ENCODE data around the gene MGST3.
"Not testable (repeated sequence)": the region's sequence is repeated elsewhere in the genome, so short reads cannot be mapped to it uniquely, and the experiment has no call there.

The MGST3 gene

GRCh38 chr1:165629848-165630628, 996 bp upstream of the MGST3 start:
- DNase-seq (ENCODE audit: low read depth) = no peak

DNA sequence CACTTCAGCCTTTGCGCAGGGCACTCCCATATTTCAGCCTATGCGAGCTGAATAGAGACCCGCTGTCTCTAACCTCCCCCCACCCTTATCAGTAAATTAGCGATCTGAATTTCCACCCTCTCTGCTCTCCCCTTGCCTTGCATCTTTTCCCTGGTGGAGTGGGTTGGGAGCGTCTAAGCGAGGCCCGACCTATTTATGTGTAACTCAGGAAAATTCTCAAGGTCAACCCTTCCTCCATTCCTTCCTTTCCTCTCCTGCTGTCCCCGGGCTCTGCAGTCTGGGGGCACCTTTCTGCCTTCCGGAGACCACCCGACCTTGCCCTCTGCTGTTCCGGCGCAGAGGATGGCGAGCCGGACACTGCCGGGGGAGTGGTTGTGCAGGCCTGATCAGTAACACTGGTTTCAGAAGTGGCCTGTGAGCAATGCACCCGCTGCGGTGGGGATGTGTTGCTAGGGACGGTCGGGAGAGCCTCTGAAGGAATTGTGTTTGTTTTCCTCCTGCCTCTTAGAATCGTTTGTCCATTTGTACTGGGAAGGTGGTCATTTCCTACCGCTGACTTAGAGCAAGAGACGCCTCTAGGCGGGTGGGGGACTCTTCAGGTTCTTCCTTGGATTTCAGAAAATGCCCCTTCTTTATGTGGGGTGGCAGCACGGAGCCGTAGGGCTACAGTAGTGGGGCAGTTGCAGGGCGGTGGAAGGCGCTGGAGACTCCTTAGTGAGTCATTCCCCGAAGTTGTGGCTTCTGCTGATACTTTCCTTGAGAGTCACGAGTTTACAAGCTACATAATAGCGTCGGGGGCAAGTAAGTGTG, 513 bp downstream of the MGST3 start:
- DNase-seq (ENCODE audit: low read depth) = peak; percentile 10

DNA sequence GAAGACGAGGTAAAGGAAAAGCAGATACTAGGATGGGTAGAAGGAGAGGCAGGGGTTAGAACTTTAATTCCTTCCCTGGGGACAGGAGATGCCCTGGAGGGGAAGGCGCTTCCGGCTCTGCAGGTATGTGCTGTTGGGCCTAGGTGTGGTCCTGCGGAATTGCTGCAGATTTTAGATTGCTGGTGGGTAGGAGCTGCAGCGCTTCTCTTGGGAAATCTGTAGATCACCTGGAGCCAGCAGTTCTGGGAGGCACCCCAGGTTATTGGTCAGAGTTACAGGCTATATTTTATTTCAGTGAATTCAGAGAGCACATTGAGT, 1.1 kb downstream of the MGST3 start:
- DNase-seq (ENCODE audit: low read depth) = no peak

- no peak for DNase-seq (ENCODE audit: low read depth)
Observed at GRCh38 chr1:165632491-165632890, 1.5 kb downstream of the MGST3 start.

DNA sequence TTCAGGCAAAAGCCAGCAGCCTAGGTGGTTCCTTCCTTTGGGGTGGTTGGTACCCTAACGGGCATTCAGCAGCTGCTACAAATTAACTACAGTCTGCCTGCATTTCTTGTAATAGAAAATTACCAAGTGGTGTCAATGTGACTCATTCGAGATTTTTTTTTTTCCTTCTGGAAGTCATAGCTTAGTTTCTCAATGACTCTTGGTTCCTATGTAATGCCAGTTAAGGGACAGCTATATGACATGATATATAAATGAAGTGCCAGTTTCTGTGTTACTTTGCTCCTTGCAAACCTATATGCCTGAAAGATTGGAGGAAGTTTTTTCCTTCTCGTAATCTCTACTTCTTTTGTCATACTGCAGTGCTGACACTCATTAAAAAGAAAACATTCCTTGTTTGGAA, 2.6 kb downstream of the MGST3 start:
- no peak for DNase-seq (ENCODE audit: low read depth)

DNA sequence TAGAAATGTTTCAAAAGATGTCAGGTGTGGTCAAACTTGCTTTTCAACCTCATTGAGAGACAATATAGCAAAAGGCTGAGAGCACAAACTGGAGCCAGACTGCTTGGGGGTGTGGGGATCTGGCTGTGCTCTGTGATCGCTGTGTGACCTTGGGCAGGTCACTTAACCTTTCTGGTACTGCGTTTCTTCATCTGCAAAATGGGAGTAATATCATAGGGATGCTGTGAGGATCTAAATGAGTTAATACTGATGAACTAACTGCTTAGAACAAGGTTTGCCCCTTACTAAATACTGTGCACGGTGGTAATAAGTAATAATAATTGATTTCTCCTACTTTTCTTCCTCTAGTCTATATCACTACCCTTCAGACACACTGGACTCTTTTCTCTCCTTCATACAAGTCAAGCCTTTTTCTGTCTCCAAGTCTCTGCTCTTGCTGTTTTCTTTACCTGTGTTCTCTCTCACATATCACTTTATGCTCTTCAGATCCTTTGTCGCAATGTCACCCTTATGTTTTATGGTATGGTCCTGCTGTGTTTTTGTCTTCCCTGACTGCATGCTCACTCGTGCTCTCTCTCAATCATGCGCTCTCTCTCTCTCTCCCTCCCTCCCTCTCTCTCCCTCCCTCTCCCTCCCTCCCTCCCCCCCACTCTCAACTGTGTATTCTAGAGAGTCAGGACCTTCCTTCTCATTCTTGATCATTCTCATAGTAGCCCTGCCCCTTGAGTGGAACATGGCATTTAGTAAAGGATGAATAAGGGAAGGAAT, 3.3 kb downstream of the MGST3 start:
- DNase-seq (ENCODE audit: low read depth) = no peak

DNA sequence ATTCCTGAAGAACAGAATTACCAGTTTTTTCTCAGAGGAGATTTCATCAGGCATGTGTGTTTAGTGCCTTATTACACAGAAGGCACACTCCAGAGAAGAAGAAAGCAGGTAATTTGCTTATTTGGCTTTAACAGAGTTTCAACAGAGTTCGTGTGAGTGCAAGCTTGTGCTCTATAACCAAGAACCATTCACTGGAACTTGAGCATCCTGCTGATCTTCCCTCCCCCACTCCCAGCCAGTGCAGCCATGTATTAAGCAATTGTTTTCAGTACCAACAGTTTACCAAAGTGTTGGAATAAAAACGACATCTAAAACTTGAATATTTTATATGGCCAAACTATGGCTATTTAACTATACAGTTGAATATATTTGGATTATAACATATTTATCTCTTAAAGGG, 4.3 kb downstream of the MGST3 start:
- no peak for DNase-seq (ENCODE audit: low read depth)

DNA sequence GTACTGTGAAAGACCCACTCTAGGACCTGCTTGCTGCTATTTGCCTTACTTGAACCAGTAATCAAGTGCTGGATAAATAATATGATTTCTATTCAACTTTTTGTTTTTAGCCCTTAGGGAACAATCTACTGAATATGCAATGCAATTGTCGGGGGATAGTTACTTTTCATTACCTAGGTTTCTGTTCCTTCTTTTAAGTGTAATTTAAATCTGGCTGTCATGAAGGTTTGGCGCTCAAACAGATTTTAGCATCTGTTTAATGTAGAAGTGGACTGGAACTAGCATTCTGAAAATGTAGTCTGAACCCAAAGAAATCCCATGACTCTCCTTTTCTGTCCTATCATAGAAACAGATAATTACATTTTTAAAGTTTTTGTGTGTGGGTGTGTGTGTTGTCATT, 4.8 kb downstream of the MGST3 start:
- DNase-seq (ENCODE audit: low read depth) = no peak

- no peak for DNase-seq (ENCODE audit: low read depth)
Observed at GRCh38 chr1:165637427-165637826, 6.4 kb downstream of the MGST3 start.

DNA sequence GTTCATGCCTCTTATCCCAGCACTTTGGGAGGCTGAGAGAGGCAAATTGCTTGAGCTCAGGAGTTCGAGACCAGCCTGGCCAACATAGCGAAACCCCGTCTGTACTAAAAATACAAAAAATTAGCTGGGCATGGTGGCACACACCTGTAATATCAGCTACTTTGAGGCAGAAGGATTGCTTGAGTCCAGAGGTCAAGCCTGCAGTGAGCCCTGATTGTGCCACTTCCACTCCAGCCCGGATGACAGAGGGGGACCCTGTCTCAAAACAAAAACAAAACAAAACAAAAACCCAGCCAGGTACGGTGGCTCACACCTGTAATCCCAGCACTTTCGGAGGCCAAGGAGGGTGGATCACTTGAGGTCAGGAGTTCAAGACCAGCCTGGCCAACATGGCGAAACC, 7.2 kb downstream of the MGST3 start:
- not testable (repeated sequence) for DNase-seq (ENCODE audit: low read depth)

- no peak for DNase-seq (ENCODE audit: low read depth)
Observed at GRCh38 chr1:165639821-165640623, 9.0 kb downstream of the MGST3 start.

GRCh38 chr1:165641231-165641987, 10.4 kb downstream of the MGST3 start:
- no peak for DNase-seq (ENCODE audit: low read depth)

- no peak for DNase-seq (ENCODE audit: low read depth)
Observed at GRCh38 chr1:165644064-165644735, 13.2 kb downstream of the MGST3 start.

GRCh38 chr1:165645654-165646366, 14.8 kb downstream of the MGST3 start:
- DNase-seq (ENCODE audit: low read depth) = no peak

GRCh38 chr1:165647517-165647916, 16.5 kb downstream of the MGST3 start:
- DNase-seq (ENCODE audit: low read depth) = no peak

- DNase-seq (ENCODE audit: low read depth) = no peak
Observed at GRCh38 chr1:165647970-165648369, 16.9 kb downstream of the MGST3 start.

DNA sequence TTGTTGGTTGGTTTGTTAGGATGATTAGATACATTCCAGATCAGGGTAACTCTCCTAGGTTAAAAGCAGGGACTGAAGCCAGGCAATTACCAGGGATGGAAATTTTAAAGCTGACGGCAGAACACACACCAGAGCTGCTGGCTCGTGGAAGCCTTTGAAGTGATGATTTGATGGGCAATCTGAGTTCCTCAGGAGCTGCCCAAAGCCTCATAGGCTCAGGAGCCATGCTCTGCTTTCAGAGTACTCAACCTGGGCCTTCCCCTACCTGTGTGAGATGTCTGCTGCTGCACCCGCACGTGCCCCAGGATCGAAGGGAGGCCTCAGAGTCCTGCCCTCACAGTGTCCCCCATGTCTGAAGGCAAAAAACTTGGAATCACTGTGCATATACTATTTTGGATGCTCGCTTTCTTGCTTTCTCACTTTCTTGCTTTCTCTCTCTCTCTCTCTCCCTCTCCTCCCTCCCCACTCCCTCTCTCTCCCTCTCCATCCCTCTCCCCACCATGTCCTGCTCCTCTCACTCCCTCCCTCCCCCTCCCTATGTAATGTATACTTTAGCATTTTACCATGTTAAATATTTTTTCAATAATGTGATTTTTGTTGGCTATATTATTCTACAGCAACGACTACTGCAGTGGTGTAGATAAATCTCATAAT, 18.0 kb downstream of the MGST3 start:
- DNase-seq (ENCODE audit: low read depth) = no peak

DNA sequence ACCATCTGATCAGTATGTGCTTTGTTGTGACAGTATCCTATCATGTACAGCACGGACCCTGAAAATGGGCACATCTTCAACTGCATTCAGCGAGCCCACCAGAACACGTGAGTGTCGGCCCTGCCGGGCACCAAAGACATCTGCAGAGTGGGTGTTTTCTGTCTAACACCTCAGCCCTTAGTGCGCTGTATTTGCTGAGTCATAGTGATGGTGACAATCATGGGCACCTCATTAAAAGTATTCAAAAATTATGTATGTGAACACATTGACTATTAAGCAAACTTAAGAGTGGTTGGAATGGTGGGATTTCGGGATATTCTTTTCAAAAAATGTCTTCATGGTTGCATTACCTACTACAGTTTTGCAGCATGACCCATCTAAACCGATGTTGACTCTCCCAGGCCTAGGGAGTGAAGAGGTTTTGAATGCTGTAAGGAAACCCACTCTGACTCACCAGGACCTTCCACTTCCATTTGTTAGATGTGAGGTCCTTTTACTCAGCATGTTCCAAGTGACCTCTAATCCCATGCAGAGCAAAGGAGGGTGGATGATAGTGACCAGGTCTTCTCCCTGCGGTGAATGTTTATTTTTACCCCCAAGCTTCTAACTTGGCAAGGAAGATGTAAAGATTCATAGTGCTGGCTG, 20.1 kb downstream of the MGST3 start:
- no peak for DNase-seq (ENCODE audit: low read depth)

All from stimulated activated CD8-positive, alpha-beta memory T cell treated with anti-CD3 and anti-CD28 coated beads, Interleukin-7, amount 100 ng/mL, for 24 hours (primary cell).